DMS53 (cell line): ENCODE results near the gene MAB21L3.

Experiments used
- DNase-seq: peaks from one replicate; lab custom pipeline; 2025; lab: John Stamatoyannopoulos, UW

Gene MAB21L3

GRCh38 chr1:116110567-116111523 lies at the start of gene MAB21L3:
MAB21L3 (plus strand) TSS chr1:116111399; CDS start chr1:116112616, 1,217 bp downstream.
- DNase-seq = no peak

- DNase-seq = no peak
Observed at GRCh38 chr1:116062201-116062600, 49.0 kb upstream of the MAB21L3 start.

GRCh38 chr1:116064616-116065015 lies 46.6 kb upstream of the MAB21L3 start:
- no peak for DNase-seq

GRCh38 chr1:116066868-116067565 lies 44.2 kb upstream of the MAB21L3 start:
- DNase-seq = no peak

GRCh38 chr1:116067566-116067890 lies 43.7 kb upstream of the MAB21L3 start:
- DNase-seq = no peak

- no peak for DNase-seq
Observed at GRCh38 chr1:116075575-116075974, 35.6 kb upstream of the MAB21L3 start.

- DNase-seq = no peak
Observed at GRCh38 chr1:116075990-116076389, 35.2 kb upstream of the MAB21L3 start.

GRCh38 chr1:116076831-116077230 lies 34.4 kb upstream of the MAB21L3 start:
- DNase-seq = no peak

- DNase-seq = no peak
Observed at GRCh38 chr1:116078699-116079223, 32.4 kb upstream of the MAB21L3 start.

GRCh38 chr1:116087628-116088027 lies 23.6 kb upstream of the MAB21L3 start:
- no peak for DNase-seq

GRCh38 chr1:116089870-116090269 lies 21.3 kb upstream of the MAB21L3 start:
- DNase-seq = no peak

GRCh38 chr1:116091083-116091482 lies 20.1 kb upstream of the MAB21L3 start:
- no peak for DNase-seq

- no peak for DNase-seq
Observed at GRCh38 chr1:116092752-116093489, 18.3 kb upstream of the MAB21L3 start.

GRCh38 chr1:116095027-116095426 lies 16.2 kb upstream of the MAB21L3 start:
- DNase-seq = no peak

GRCh38 chr1:116096013-116096618 lies 15.1 kb upstream of the MAB21L3 start:
- no peak for DNase-seq

- no peak for DNase-seq
Observed at GRCh38 chr1:116097626-116098025, 13.6 kb upstream of the MAB21L3 start.

- DNase-seq = no peak
Observed at GRCh38 chr1:116099379-116099778, 11.8 kb upstream of the MAB21L3 start.

- no peak for DNase-seq
Observed at GRCh38 chr1:116099919-116100318, 11.3 kb upstream of the MAB21L3 start.

- peak; percentile 1 for DNase-seq
Observed at GRCh38 chr1:116104667-116105066, 6.5 kb upstream of the MAB21L3 start.

- peak; percentile 20 for DNase-seq
Observed at GRCh38 chr1:116105996-116106395, 5.2 kb upstream of the MAB21L3 start.

GRCh38 chr1:116106646-116107045 lies 4.6 kb upstream of the MAB21L3 start:
- DNase-seq = no peak

- no peak for DNase-seq
Observed at GRCh38 chr1:116107371-116107770, 3.8 kb upstream of the MAB21L3 start.
